ENCODE data around the gene BTBD7. TPM values are rescaled to one million over a fixed set of nuclear protein-coding genes. Genes with fewer than 3 reads are reported as not detected.

BTBD7 gene
- total RNA-seq, 1 experiment from 2014 or later: 30.1 TPM

GRCh38 chr14:93317875-93318807 is 14.7 kb downstream of the BTBD7 start:
- DNase-seq: peak; percentile 37 to 53
- TF ChIP-seq EZH2 (IDR thresholded peaks at IDR 0.05; ENCODE audit: low read depth): no peak
- TF ChIP-seq CTCF (conservative IDR thresholded peaks at IDR 0.05): no peak
- H3K36me3 ChIP-seq (ENCODE audit: low read depth): peaks cover 12% of the 10 kb centered on the region; the same call in 1 of the 2 replicates
- H3K4me1 ChIP-seq (replicated peaks; ENCODE audit: insufficient read depth): peaks cover 9% of the 10 kb centered on the region
- no peak overlapping the region for H3K4me2 ChIP-seq
- H3F3A ChIP-seq (ENCODE audit: insufficient read depth, low read depth): peaks cover 3% of the 10 kb centered on the region; the same call in 1 of the 2 replicates
- no peaks in the 10 kb centered on the region for H3K27me3 ChIP-seq (ENCODE audit: insufficient read depth, low read depth)
- peaks cover 93% of the 10 kb centered on the region for H3K79me2 ChIP-seq (ENCODE audit: low read depth)
- intact Hi-C loops (cut with micrococcal nuclease; ENCODE audit: unreplicated experiment): loop anchor here (2.0 kb wide), 2 partner anchors 13 to 59 kb away; no protein-coding TSS in a partner anchor
- CTCF ChIA-PET: no interaction called here
- peaks cover 28% of the 10 kb centered on the region for H4K20me1 ChIP-seq (ENCODE audit: insufficient read depth)
- H2AFZ ChIP-seq: no peak overlapping the region
- no peaks in the 10 kb centered on the region for H3K9me3 ChIP-seq (ENCODE audit: insufficient read depth, low read depth)
- POLR2A ChIA-PET (ENCODE audit: unreplicated experiment): interaction anchor here (0.6 kb wide), 1 partner anchor 43 kb away, joined by 4 read pairs; no protein-coding TSS in a partner anchor
- peak overlapping the region; percentile 18; the same call in 1 of the 2 replicates for H3K27ac ChIP-seq
- H3K9me2 ChIP-seq (ENCODE audit: insufficient read depth): no peaks in the 10 kb centered on the region
- no peak overlapping the region for H3K4me3 ChIP-seq
- BruUV-seq (replicated peaks): no TSS peak

- Histone ChIP-seq H3F3A (ENCODE audit: insufficient read depth, low read depth) (peaks cover 3% of the 10 kb centered on the region; the same call in 1 of the 2 replicates), H3K9me3 (ENCODE audit: insufficient read depth, low read depth) (no peaks in the 10 kb centered on the region), H3K9me2 (ENCODE audit: insufficient read depth) (no peaks in the 10 kb centered on the region), H3K36me3 (ENCODE audit: low read depth) (peaks cover 11% of the 10 kb centered on the region; the same call in 1 of the 2 replicates), H3K79me2 (ENCODE audit: low read depth) (peaks cover 92% of the 10 kb centered on the region), H3K27me3 (ENCODE audit: insufficient read depth, low read depth) (no peaks in the 10 kb centered on the region), H3K4me2 (no peak overlapping the region), H4K20me1 (ENCODE audit: insufficient read depth) (peaks cover 29% of the 10 kb centered on the region), H3K4me1 (replicated peaks; ENCODE audit: insufficient read depth) (peaks cover 10% of the 10 kb centered on the region), H3K27ac (no peak overlapping the region), H3K4me3 (no peak overlapping the region), H2AFZ (no peak overlapping the region)
- no peak for DNase-seq
- CTCF ChIA-PET: no interaction called here
- POLR2A ChIA-PET (ENCODE audit: unreplicated experiment): no interaction called here
- TF ChIP-seq CTCF (conservative IDR thresholded peaks at IDR 0.05): no peak
- TF ChIP-seq EZH2 (IDR thresholded peaks at IDR 0.05; ENCODE audit: low read depth): no peak
- intact Hi-C loops (cut with micrococcal nuclease; ENCODE audit: unreplicated experiment): loop anchor here (2.0 kb wide), 1 partner anchor 13 kb away; no protein-coding TSS in a partner anchor
- no TSS peak for BruUV-seq (replicated peaks)
Observed at GRCh38 chr14:93317210-93317874, 15.5 kb downstream of the BTBD7 start.

DNA sequence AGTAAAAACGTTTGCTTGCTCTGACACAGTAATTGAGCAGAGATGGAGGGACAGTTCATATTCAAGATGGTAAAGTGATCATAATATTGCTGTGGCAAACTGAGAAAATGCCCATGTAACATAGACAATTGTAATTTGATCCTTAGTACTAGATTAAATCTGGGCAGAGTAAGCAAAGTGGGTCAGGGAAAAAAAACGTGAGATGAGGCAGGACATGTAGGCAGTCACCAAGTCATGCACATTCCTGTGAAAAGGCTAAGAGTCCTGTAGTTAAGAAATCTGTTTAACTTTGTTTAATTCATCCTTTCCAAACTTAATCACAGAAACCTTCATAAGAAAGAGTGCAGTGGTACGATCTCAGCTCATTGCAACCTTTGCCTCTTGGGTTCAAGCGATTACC is 16.1 kb downstream of the BTBD7 start:
- no peak for TF ChIP-seq EZH2 (IDR thresholded peaks at IDR 0.05; ENCODE audit: low read depth)
- no peak for TF ChIP-seq CTCF (conservative IDR thresholded peaks at IDR 0.05)
- Histone ChIP-seq H3K4me2 (no peak overlapping the region), H3K79me2 (ENCODE audit: low read depth) (peaks cover 92% of the 10 kb centered on the region), H3K27me3 (ENCODE audit: insufficient read depth, low read depth) (no peaks in the 10 kb centered on the region), H3K4me3 (no peak overlapping the region), H2AFZ (no peak overlapping the region), H3K27ac (no peak overlapping the region), H3K36me3 (ENCODE audit: low read depth) (0 out of 2 replicates have a peak, but pooled peaks cover 4% of the 10 kb centered on the region), H3K9me2 (ENCODE audit: insufficient read depth) (no peaks in the 10 kb centered on the region), H3F3A (ENCODE audit: insufficient read depth, low read depth) (peaks cover 3% of the 10 kb centered on the region; the same call in 1 of the 2 replicates), H3K9me3 (ENCODE audit: insufficient read depth, low read depth) (no peaks in the 10 kb centered on the region), H4K20me1 (ENCODE audit: insufficient read depth) (peaks cover 26% of the 10 kb centered on the region), H3K4me1 (replicated peaks; ENCODE audit: insufficient read depth) (peaks cover 16% of the 10 kb centered on the region)
- intact Hi-C loops (cut with micrococcal nuclease; ENCODE audit: unreplicated experiment): loop anchor here (2.0 kb wide), 1 partner anchor 14 kb away; no protein-coding TSS in a partner anchor
- ChIA-PET CTCF (no interaction called here), POLR2A (ENCODE audit: unreplicated experiment) (no interaction called here)
- DNase-seq: no peak
- no TSS peak for BruUV-seq (replicated peaks)
